HG03108 (cell line): ENCODE measurements around the gene KIF26A.
"Not testable (repeated sequence)": the region's sequence is repeated elsewhere in the genome, so short reads cannot be mapped to it uniquely, and the experiment has no call there.

Experiments used
- ATAC-seq: cut with Tn5 transposase; IDR thresholded peaks from one replicate; pipeline ENCODE4 v1.9.1; 2021; ENCODE audit warnings: moderate library complexity; ENCODE audit not compliant: unreplicated experiment

The KIF26A gene

DNA sequence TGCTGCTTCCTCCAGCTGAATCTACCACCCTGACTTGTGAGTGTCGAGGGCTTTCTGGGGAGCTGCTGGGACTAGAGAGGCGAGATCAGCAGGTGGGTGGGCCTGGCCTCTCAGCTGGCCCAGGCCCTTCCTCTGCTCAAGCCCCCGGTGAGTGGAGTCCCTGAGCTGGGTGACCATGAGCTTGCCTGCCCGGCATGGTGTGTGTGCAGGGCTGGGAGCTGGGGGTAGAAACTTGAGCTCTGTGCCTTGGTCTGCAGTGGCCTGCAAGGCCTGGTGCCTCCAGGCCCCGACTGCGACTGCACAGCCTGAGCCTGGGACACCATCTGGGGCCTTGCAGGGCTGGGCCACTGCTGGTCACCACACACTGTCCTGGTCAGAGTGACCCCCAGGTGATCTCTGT lies 67.4 kb downstream of the KIF26A start:
- ATAC-seq = no peak

DNA sequence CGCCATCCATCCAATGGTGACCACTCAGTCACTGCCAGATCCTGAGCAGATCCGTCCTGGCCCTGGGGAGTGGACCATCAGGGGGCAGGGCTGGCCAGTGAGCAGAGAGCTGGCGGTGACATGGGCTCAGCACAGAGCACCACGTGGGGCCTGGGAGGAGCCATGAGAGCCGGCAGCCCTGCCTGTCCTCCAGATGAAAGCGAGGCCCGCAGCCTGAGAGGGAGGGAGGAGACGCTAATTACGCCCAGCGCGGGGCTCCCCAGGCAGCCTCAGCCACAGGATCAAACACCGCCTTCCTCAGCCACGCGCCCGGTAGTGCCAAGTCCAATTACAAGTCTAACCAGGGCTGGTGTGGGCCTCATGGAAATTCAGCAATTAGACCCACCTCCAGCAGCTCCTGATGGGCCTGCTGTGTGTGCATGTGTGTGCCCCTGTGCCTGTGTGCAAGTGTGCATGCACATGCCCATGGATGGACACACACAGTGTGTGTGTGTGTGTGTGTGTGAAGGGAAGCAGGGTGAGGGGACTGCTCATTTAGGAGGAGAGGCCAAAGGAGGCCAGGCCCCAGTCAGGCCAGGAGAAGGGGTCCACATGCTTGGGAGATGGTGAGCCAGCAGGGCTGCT lies 68.0 kb downstream of the KIF26A start:
- no peak for ATAC-seq

DNA sequence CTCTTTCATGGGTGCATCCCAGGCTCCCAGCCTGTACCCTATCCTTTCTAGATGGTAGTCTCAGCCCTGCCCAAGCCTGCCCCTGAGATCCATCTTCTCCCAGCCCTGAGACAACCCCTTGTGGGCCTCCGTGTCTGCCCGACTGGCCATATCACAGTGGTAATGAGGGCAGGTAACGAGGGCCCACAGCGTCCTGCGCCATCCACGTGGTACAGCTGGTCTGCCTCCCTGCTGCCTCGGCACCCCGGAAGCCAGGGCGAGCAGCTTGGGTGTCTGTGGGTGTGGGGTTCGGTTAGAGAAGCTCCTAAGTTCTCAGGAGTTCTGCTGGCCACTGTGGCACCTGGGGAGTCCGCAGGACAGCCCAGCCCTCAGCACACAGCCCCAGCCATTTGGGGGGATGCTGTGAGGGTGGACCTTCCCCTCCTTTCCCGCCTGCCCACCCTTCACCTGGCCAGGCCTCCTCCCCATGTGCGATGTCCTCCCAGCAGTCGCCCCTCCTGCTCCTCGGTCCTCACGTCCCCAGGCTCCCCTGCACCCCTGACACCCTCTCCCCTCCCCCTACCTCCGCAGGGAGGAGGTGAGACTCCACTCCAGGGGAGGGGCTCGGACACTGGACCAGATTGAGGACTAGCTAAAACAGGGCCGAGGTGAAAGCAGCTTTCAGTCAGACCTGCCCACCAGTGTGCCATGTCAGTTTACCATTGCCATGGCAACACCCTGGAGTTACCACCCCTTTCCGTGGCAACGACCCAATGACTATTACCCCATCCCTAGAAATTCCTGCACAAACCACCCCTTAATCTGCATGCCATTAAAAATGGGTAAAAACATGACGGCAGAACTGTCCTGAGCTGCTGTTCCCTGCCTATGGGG lies 69.0 kb downstream of the KIF26A start:
- ATAC-seq = no peak

DNA sequence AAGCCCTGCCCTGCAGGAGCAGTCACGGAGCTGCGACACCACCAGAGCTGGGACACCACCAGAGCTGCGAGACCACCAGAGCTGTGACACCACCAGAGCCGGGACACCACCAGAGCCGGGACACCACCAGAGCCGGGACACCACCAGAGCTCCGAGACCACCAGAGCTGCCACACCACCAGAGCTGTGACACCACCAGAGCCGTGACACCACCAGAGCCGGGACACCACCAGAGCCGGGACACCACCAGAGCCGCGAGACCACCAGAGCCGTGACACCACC lies 69.6 kb downstream of the KIF26A start:
- ATAC-seq = not testable (repeated sequence)

DNA sequence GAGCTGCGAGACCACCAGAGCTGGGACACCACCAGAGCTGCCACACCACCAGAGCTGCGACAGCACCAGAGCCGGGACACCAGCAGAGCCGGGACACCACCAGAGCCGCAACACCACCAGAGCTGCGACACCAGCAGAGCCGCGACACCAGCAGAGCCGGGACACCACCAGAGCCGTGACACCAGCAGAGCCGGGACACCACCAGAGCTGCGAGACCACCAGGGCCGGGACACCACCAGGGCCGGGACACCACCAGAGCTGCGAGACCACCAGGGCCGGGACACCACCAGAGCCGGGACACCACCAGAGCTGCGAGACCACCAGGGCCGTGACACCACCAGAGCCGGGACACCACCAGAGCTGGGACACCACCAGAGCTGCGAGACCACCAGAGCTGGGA lies 69.9 kb downstream of the KIF26A start:
- not testable (repeated sequence) for ATAC-seq

DNA sequence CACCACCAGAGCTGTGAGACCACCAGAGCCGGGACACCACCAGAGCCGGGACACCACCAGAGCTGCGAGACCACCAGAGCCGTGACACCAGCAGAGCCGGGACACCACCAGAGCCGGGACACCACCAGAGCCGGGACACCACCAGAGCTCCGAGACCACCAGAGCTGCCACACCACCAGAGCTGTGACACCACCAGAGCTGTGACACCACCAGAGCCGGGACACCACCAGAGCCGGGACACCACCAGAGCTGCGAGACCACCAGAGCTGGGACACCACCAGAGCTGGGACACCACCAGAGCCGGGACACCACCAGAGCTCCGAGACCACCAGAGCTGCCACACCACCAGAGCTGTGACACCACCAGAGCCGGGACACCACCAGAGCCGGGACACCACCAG lies 70.7 kb downstream of the KIF26A start:
- ATAC-seq = not testable (repeated sequence)

DNA sequence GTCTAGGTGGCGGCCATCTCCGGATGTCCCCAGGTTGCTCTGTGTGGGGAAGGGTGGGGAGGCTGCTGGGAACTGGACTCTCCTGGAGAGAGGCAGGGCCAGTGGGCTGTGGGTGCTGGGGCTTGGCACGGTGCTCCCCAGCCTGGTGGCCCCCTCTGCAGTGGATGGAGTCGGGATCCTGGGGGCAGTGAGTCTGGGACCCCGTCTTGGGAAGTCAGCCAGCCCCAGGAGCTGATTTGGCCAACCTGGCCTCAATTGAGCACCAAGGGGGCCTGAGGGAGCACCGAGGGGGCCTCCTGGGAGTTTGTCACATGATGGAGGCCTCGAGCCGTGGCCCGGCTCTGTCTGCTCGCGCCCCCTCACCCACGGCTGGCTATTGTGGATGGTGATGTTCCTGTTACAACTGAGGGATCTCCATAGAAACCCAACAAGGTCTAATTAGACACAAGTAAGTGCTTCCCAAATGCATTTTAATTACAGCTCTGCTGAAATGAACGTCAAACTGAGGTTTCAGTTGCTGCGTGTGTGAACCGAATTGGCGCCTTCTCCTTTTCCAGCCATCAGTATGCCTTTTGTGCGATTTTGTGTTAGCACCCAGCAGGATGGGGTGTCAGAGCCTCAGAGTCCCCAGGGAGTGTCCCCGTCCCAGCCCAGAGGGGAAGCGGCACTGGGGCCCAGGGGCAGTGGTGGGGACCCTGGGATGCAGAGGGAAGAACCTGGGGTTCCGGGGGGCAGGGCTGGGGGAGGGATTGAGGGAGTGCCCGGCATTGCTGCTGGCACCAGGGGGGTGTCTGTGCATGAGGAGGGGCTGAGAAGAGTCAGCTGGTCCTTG lies 71.8 kb downstream of the KIF26A start:
- no peak for ATAC-seq

DNA sequence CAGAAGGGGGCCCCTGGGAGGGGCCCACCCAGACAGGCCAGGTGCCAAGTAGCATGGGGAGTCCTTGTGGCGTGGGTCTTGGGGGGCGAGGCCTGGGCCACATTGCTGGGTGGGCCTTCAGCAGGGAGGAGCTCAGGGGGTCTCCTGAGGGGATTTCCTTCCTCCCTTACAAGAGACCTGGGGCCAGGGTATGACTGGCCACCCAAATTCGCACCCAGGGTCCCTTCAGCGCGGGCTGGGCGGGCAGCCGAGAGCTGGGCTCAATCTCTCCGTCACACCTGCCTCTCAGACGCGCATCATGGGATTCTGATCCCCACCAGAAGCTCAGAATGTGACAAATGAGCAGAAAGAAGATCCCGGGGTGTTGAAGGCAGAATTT lies 72.4 kb downstream of the KIF26A start:
- no peak for ATAC-seq

DNA sequence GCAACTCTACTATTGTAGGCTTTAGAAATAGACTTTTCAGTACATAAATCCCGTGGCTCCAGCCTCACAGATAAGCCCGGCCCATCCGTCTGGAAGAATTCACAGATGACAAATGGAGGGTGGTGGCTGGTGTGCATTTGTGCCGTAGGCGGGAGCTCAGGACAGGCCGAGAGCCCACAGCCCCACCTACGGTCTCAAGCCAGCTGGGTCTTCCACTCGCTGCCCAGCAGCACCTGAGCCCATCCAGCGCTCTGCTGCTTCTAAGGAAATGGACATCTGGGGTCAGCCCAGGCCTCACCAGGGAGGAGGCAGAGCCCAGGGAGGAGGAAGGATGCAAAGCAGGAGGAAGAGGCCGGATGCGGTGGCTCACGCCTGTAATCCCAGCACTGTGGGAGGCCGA lies 72.8 kb downstream of the KIF26A start:
- ATAC-seq = no peak

DNA sequence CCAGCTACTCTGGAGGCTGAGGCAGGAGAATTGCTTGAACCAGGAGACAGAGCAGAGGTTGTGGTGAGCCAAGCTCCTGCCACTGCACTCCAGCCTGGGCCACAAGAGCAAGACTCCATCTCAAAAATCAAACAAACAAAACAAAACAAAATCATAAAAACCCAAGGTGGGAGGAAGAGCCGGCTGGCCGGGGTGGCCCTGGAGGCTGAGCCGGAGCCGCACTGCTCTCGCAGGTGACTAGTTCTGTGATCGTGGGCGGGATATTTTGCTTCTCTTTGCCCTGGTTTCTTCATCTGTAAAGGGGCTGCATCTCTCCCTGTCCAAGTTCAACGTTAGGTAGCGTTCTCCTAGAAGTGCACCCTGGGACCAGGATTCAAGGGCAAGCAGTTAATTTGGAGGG lies 73.4 kb downstream of the KIF26A start:
- ATAC-seq = no peak

DNA sequence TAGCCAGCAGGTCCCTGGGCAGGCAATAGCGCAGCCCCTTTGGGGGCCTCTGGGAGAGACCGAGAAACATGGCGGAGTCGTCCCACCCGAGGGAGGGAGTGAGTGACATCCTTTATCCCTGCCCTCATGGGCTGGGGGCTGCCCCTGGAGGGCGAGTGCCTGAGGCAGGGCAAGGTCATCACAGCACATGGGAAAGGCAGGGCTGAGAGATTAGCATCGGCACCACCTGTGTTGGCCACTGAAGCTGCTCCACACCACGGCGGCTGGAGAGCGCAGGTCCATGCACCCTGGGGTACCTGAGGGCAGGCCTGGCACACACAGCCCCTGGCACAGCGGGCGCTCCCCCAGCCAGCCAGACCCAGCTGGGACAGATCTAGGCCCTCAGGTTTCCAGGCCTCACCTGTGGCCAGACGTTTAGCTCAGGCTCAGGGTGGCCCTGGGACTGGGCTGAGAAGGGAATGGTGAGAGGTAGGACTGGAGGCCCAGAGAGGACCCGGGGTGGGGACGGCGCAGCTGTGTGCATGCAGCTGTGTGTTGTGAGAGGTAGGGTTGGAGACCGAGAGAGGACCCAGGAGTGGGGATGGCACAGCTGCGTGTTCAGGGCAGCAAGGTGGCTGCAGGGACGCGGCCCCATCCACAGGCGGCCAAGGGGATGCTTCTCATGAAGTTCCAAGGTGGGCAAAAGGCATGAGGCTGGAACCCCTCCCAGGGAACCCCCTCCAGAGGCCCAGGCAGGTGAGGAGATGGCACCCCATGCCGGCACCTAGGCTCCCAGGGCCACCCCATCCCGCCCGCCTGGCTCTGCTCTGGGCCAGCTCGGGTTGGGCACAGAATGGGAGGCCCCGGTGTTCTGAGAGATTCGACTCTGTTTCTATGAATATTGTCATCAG lies 74.1 kb downstream of the KIF26A start:
- no peak for ATAC-seq

DNA sequence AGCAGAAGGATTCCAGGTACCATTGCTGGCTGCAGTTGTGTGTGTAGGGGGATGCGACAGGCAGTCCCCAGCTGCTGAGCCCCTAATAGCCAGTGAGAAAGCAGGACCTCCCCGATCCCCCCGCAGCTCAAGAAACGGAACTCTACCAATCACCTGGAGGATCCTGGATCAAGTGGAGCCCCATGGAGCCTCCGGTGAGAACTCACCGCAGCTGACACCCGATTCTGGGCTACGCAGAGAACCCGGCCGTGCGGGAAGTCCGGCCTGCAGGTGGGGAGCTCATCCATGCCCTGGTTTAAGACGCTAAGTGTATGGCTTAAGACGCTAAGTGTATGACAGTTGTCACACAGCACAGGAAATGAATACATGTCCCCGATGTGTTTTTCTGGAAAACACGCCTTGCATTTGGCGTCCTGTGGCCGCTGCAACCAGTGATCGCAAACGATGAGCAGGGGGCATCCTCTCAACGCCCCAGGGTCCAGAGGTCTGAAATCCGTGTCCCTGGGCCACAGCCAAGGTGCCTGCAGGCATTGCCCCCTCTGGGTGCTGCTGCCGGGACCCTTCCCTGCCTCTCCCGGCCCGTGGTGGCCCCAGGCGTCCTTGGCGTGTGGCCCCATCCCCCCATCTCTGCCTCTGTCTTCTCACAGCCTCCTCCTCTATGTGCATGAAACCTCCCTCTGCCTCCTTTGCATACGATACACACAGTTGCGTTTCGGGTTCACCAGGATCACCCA lies 75.1 kb downstream of the KIF26A start:
- ATAC-seq = no peak

DNA sequence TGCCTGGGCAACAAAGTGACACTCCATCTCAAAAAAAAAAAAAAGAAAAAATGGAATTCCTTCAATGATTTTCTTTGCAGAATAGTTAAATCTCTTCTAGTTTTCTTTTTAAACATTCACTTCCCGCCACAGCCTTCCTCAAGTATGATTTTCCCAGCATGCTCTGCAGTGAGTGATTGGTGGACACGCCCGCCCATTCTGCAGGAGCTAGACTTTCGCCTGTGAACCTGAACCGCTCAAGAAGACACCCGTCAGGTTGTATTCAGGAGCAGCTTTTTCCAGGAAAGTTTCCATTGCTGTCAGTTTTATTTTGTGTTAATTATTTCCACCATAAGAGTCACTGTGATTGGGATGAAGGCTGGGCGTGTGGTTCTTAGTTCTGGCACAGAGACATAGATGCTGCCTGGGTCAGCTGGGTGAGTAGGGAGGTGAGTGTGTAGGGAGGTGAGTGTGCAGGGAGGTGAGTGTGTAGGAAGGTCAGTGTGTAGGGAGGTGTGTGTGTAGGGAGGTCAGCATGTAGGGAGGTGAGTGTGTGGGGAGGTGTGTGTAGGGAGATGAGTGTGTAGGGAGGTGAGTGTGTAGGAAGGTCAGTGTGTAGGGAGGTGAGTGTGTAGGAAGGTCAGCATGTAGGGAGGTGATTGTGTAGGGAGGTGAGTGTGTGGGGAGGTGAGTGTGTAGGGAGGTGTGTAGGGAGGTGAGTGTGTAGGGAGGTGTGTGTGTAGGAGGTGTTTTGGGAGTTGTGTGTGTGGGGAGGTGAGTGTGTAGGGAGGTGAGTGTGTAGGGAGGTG lies 76.2 kb downstream of the KIF26A start:
- ATAC-seq = no peak

DNA sequence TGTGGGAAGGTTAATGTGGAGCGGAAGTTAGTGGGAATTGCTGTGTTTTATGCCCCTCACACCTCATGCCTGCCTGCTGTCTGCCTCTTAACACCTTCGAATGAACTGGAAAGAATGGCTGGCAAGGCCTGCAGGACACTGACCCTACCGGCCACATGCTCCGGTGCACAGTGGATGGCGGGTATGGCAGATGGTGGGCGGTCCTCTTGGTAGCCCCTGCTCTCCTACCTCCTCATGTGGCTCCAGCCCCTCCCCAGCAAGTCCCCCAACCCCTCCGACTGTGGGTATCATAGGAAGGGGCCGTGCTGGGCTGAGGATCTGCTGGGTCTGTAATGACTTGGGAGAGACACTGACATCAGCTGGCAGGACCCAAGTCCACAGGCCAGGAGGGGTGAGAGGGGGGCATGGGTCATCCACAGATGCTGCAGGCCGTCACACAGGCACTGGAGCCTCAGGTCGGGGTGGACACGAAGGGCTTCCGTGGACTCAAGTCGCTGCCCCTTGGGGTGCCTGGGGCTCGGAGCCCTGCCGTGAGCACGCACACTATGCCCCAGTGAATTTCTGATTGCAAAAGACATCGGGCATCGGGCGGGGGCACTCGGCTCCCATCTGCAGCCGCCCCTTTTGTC lies 77.4 kb downstream of the KIF26A start:
- no peak for ATAC-seq

DNA sequence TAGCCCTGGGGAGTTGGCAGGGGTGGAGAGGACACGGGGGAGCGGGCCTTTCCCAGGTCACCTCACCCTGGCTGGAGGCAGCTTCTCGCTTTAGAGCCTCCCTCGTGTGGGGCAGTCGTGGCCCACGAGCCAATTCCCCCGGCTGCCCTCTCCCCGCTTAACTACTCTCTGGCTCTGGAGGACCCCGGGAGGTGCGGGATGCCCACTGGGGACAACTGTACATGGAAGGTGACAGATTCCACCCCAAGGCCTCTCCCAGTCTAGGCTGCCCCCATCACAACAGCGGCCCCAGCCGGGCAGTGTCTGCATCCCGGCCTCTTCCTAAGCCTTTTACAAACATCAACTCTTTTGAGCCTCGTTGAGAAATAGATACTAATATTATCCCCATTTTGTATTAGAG lies 78.1 kb downstream of the KIF26A start:
- no peak for ATAC-seq

DNA sequence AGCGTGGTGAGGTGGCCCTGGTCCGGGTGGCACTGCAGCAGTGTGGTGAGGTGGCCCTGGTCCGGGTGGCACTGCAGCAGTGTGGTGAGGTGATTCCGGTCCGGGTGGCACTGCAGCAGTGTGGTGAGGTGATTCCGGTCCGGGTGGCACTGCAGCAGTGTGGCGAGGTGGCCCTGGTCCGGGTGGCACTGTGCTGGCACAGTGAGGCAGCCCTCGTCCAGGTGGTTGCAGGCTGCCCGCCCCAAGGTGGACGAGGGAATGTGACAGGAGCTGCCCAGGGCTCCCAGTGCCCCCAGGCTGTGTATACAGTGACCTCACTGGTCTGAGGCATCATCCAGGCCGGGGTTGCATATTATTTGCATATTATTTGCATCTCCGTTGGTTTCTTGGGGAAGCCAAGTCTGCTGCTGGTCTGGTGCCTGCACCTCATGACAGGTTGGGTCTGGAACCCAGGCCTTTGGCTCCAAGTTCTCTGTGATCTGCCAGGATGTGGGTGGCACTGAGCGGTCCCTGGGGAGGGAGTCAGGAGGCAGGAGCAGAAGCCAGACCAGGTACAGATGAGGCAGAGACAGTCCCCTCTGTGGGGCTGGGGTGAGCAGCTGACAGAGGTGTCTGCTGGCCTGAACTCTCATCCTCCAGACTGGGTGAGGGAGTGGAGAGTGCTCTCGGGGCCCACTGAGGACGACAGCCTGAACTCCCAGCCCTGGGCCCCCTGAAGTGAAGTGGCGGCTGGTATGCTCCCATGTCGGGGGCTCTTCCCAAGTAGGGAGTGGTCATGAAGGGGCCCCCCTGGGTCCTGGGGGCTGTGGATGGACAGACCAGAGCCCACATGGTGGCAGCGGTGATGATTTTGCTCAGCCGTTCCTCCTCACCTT lies 79.3 kb downstream of the KIF26A start:
- no peak for ATAC-seq

DNA sequence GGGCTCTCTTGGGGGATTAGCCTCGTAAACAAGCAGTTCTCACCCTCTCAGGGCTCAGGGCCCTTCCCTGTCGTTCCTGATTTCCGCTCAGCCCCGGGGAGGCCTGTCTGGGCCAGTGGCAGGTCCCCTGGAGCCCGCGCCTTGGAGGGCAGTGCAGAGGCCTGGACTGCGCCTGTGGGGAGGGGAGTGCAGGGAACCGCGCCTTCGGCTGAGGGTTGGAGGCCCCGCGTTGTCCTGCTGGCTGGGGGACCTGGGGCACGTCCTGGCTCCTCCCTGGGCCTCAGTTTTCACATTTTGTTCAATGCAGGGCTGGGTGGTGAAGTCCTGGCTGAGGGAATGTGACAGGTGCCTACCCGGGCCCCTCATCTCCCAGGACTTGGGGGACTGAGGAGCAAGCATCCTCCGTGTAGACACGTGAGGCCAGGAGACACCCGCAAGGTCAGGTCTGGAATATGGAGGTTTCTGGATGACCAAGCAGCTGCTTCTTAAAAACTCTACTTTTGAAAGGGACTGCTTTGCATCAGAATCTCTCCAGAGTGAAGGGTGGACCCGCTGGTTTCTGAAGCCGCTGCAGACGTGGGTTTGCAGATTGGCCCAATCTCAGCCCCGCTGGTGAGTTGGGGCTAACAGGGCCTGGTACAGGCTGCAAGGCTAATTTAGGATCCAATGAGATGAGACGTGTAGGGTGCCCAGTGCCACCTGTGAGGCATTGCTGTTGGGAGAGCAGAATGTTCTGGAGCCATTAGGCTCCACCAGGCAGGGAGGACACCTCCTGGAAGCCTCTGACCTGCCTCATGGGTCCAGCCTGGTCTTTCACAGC lies 80.2 kb downstream of the KIF26A start:
- ATAC-seq = no peak
